Endothelial cell of umbilical vein (primary cell): Measurements from ENCODE around the gene MFSD6. TPM values are rescaled to one million over a fixed set of nuclear protein-coding genes. Genes with fewer than 3 reads are reported as not detected.

Experiments used
- BruUV-seq: library from RNA; stranded (reverse); fragments of 400-500 nt; replicated peaks from 2 replicates; lab custom pipeline; 2021; lab: Mats Ljungman, UMichigan
- CTCF ChIA-PET: fragments of 300-600, 350-600 bp; sonication (Branson Sonifier 250); formaldehyde crosslinking; loops from one replicate; lab custom pipeline; 2021; ENCODE audit warnings: antibody characterized with exemption, inconsistent platforms; lab: Charles Lee
- POLR2A ChIA-PET: fragments of 300-600, 350-600 bp; sonication (Branson Sonifier 250); formaldehyde crosslinking; loops from one replicate; lab custom pipeline; 2021; ENCODE audit warnings: antibody characterized with exemption, inconsistent platforms; lab: Charles Lee
- DNase-seq: peaks from one replicate; pipeline ENCODE4 v3.0.0-alpha.2; 2011; ENCODE audit warnings: low read depth, low spot score
- FAIRE-seq: peaks from 2 replicates; lab custom pipeline; 2011; peaks lifted over from hg19 to GRCh38; lab: Jason Lieb, UNC
- H2AFZ ChIP-seq: 2 replicates; pipeline ENCODE4 v1.6.0; 2012; ENCODE audit warnings: low read depth, low read length, control low read depth, inconsistent platforms
- H3K27ac ChIP-seq: 2 replicates; pipeline ENCODE4 v1.5.1; 2011; ENCODE audit warnings: low read depth, mild to moderate bottlenecking, control low read depth, low read length, moderate library complexity; ENCODE audit not compliant: insufficient read depth
- H3K27me3 ChIP-seq, 2 experiments: 2 replicates each; pipeline versions ENCODE4 v1.6.0 to v1.6.1; 2011; ENCODE audit warnings: low read length in 2 of 2, mixed read lengths in 1 of 2; ENCODE audit not compliant: control insufficient read depth in 2 of 2, insufficient read depth in 2 of 2
- H3K36me3 ChIP-seq, 2 experiments: 2 replicates in 1 of 2; 3 replicates in 1 of 2; pipeline ENCODE4 v1.5.1; 2011; ENCODE audit warnings: low read length in 2 of 2, mild to moderate bottlenecking in 1 of 2, moderate library complexity in 1 of 2; ENCODE audit not compliant: control insufficient read depth in 2 of 2, insufficient read depth in 2 of 2; ENCODE audit errors: extremely low read depth in 1 of 2
- H3K4me1 ChIP-seq: 3 replicates; pipeline ENCODE4 v1.5.1; 2011; ENCODE audit warnings: mild to moderate bottlenecking, low read length; ENCODE audit not compliant: control insufficient read depth, insufficient read depth; ENCODE audit errors: extremely low read depth
- H3K4me2 ChIP-seq: 2 replicates; pipeline ENCODE4 v1.6.1; 2011; ENCODE audit warnings: low read length, control low read depth, mixed read lengths; ENCODE audit not compliant: insufficient read depth
- H3K4me3 ChIP-seq, 3 experiments: fragments of 200-600 bp in 1 of 3; sonication (generic), shearing (Covaris generic) in 1 of 3; replicated peaks in 1 of 3; 2 replicates each; pipeline ENCODE4 v1.5.1; 2011 to 2016; ENCODE audit warnings: control low read depth in 3 of 3, low read length in 3 of 3, mild to moderate bottlenecking in 2 of 3, inconsistent platforms in 1 of 3, low read depth in 1 of 3, moderate library complexity in 1 of 3; ENCODE audit not compliant: insufficient read depth in 1 of 3
- H3K79me2 ChIP-seq: 2 replicates; pipeline ENCODE4 v1.6.0; 2012; ENCODE audit warnings: low read length, inconsistent platforms; ENCODE audit not compliant: control insufficient read depth, insufficient read depth
- H3K9ac ChIP-seq: replicated peaks from 2 replicates; pipeline ENCODE3; 2011; ENCODE audit warnings: low read length, control low read depth; ENCODE audit not compliant: insufficient read depth; ENCODE audit errors: extremely low read depth
- H3K9me1 ChIP-seq: replicated peaks from 3 replicates; pipeline ENCODE4 v1.6.0; 2011; ENCODE audit warnings: mild to moderate bottlenecking, low read length; ENCODE audit not compliant: control insufficient read depth, insufficient read depth; ENCODE audit errors: extremely low read depth
- H3K9me3 ChIP-seq: replicated peaks from 2 replicates; pipeline ENCODE4 v1.5.1; 2012; ENCODE audit warnings: low read length, inconsistent platforms; ENCODE audit not compliant: control insufficient read depth, insufficient read depth
- H4K20me1 ChIP-seq: replicated peaks from 2 replicates; pipeline ENCODE3; 2011; ENCODE audit warnings: mild to moderate bottlenecking, low read length; ENCODE audit not compliant: control insufficient read depth, insufficient read depth; ENCODE audit errors: extremely low read depth
- EZH2 ChIP-seq: IDR thresholded peaks from 2 replicates; pipeline ENCODE4 v1.6.1; 2012; ENCODE audit warnings: borderline replicate concordance, low read depth, mild to moderate bottlenecking, moderate library complexity, low read length, inconsistent platforms; ENCODE audit not compliant: severe bottlenecking
- FOS ChIP-seq: IDR thresholded peaks from 2 replicates; pipeline ENCODE4 v1.6.1; 2011; ENCODE audit warnings: mild to moderate bottlenecking, low read length, moderate library complexity, borderline replicate concordance; ENCODE audit not compliant: insufficient read depth
- GATA2 ChIP-seq: IDR thresholded peaks from 2 replicates; pipeline ENCODE4 v1.7.0; 2011; ENCODE audit warnings: low read depth, mild to moderate bottlenecking, moderate library complexity, mixed read lengths, low read length; ENCODE audit not compliant: insufficient read length, insufficient read depth
- JUN ChIP-seq: IDR thresholded peaks from 2 replicates; pipeline ENCODE4 v1.6.1; 2011; ENCODE audit warnings: borderline replicate concordance, low read depth; ENCODE audit not compliant: insufficient read length, insufficient read depth
- MYC ChIP-seq: IDR thresholded peaks from one replicate; pipeline ENCODE4 v1.6.1; 2011; ENCODE audit warnings: mild to moderate bottlenecking, low read depth, low read length
- POLR2A ChIP-seq: IDR thresholded peaks from 2 replicates; pipeline ENCODE4 v1.6.1; 2012; ENCODE audit warnings: low read depth, mild to moderate bottlenecking, control low read depth, low read length
- POLR2AphosphoS5 ChIP-seq: IDR thresholded peaks from 2 replicates; pipeline ENCODE4 v1.6.1; 2012; ENCODE audit warnings: low read depth, mild to moderate bottlenecking, control low read depth, low read length, moderate library complexity; ENCODE audit not compliant: insufficient read depth
- dilution Hi-C: fragments of 300-500 bp; cut with MboI; formaldehyde crosslinking; loops from one replicate; pipeline ENCODE4 v1.15.0; 2019; ENCODE audit warnings: low sequenced_read_pairs; ENCODE audit not compliant: extremely low pct_ligation_motif_present
- intact Hi-C: fragments of 100-400 bp; cut with micrococcal nuclease; formaldehyde crosslinking; loops from one replicate; pipeline ENCODE4 v1.10.0; 2022
- polyA plus RNA-seq, 4 experiments: library from polyadenylated mRNA; depleted of rRNA in 3 of 4; stranded (reverse) in 3 of 4; unstranded in 1 of 4; fragments of >200 nt; gene quantifications; 2 replicates each; pipeline versions ENCODE4 v1.2.1 to v1.2.3, GENCODE V29; 2011 to 2012; ENCODE audit warnings: missing spikeins in 1 of 4
- total RNA-seq: library from RNA; stranded (reverse); gene quantifications from 2 replicates; pipeline ENCODE4 v1.2.3, GENCODE V29; 2021
- TF ChIP-seq, protein P1 (sequence below), 2 donors: IDR thresholded peaks; 1 replicate in 1 of 2; 2 replicates in 1 of 2; pipeline ENCODE4 v1.5.1; 2011; ENCODE audit warnings: low read length in 2 of 2, mild to moderate bottlenecking in 2 of 2, moderate library complexity in 2 of 2, control low read depth in 1 of 2, inconsistent platforms in 1 of 2, low read depth in 1 of 2; ENCODE audit not compliant: insufficient read depth in 1 of 2; ENCODE audit errors: extremely low read depth in 1 of 2
- TF ChIP-seq, protein P2 (sequence below): IDR thresholded peaks from 2 replicates; pipeline ENCODE4 v1.6.1; 2011; ENCODE audit not compliant: insufficient read depth, insufficient read length

The MFSD6 gene
- total and polyA plus RNA-seq, 2 donors (not counting 3 experiments of a cell fraction or from before 2014, with no cell fraction given) = 4.3 to 4.5 TPM

DNA sequence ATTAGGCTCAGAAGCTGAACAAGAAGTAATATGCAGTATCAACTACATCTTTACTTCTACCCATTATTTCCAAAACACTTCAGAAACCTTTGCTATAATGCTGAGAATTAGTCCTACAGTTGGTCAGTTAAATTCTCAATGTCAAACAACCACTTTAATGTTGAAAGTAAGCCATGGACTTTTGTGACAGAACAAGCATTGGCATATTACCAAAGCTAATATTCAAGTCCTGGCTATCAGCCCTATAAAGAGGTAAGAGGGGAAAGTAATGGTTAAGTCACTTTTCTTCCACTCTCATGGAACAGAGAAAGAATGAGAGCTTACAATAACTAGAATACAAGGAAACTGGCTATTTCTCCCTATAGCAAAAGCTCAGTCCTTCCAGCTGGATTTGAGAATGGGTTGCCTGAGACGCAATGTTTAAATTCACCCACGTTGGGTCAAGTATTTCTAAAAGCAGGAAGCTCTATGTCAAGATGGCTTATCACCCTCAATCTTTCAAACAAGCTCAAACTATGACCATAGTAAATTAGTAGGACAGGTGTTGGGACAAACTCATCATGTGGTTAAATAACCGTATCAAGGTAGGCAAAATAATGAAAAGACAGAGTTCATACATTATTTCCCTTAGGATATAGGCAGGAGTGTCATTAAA, 31.4 kb upstream of the MFSD6 start:
- BruUV-seq = no TSS peak
- no peaks in the 10 kb centered on the region for H3K79me2 ChIP-seq
- dilution Hi-C loops = no loop called here

More for the DNA sequence above, 31.4 kb upstream of the MFSD6 start:
- H4K20me1 ChIP-seq = no peaks in the 10 kb centered on the region
- no peak overlapping the region for H3K4me3 ChIP-seq
- no peak for FAIRE-seq
- H3K9ac ChIP-seq = no peak overlapping the region
- H3K4me1 ChIP-seq = no peaks in the 10 kb centered on the region
- TF ChIP-seq JUN = no peak
- no peak for TF ChIP-seq POLR2AphosphoS5
- no peak for TF ChIP-seq EZH2
- TF ChIP-seq, protein P1, sequence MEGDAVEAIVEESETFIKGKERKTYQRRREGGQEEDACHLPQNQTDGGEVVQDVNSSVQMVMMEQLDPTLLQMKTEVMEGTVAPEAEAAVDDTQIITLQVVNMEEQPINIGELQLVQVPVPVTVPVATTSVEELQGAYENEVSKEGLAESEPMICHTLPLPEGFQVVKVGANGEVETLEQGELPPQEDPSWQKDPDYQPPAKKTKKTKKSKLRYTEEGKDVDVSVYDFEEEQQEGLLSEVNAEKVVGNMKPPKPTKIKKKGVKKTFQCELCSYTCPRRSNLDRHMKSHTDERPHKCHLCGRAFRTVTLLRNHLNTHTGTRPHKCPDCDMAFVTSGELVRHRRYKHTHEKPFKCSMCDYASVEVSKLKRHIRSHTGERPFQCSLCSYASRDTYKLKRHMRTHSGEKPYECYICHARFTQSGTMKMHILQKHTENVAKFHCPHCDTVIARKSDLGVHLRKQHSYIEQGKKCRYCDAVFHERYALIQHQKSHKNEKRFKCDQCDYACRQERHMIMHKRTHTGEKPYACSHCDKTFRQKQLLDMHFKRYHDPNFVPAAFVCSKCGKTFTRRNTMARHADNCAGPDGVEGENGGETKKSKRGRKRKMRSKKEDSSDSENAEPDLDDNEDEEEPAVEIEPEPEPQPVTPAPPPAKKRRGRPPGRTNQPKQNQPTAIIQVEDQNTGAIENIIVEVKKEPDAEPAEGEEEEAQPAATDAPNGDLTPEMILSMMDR (IDR thresholded peaks at IDR 0.05; ENCODE audit: extremely low read depth in 1 of 2, insufficient read depth in 1 of 2, low read depth in 1 of 2, low read length in 2 of 2) = no peak
- no peak for TF ChIP-seq GATA2
- TF ChIP-seq MYC = no peak
- TF ChIP-seq, protein P2, sequence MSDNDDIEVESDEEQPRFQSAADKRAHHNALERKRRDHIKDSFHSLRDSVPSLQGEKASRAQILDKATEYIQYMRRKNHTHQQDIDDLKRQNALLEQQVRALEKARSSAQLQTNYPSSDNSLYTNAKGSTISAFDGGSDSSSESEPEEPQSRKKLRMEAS = no peak
- no peak for TF ChIP-seq POLR2A
- no peak for TF ChIP-seq FOS
- H2AFZ ChIP-seq = no peak overlapping the region
- H3K27ac ChIP-seq = no peak overlapping the region
- peaks cover 0 to 4% of the 10 kb centered on the region in 2 experiments for H3K27me3 ChIP-seq
- no peaks in the 10 kb centered on the region for H3K36me3 ChIP-seq
- ChIA-PET CTCF (interaction anchor here (0.8 to 1.5 kb wide), 3 partner anchors 32 to 134 kb away, joined by 3 to 5 read pairs (median 4); no protein-coding TSS in a partner anchor), POLR2A (no interaction called here)
- H3K4me2 ChIP-seq = no peak overlapping the region
- intact Hi-C loops = no loop called here
- H3K9me3 ChIP-seq = no peaks in the 10 kb centered on the region
- DNase-seq = no peak
- no peaks in the 10 kb centered on the region for H3K9me1 ChIP-seq
